ENCODE data around the gene SP6. TPM values are rescaled to one million over a fixed set of nuclear protein-coding genes. Genes with fewer than 3 reads are reported as not detected.

Gene SP6
- total and polyA plus RNA-seq, 3 donors from 2014 or later, result 0.31 to 0.79 (median 0.43) TPM

GRCh38 chr17:47855737-47856136 is 4.8 kb upstream of the SP6 start:
- H3K4me1 ChIP-seq, result peaks cover 12% of the 10 kb centered on the region
- H3K4me3 ChIP-seq, result no peak overlapping the region
- intact Hi-C loops (cut with DNase I; ENCODE audit: low total_unique reads), result no loop called here
- no peaks in the 10 kb centered on the region for H3K9me3 ChIP-seq
- no peak overlapping the region for H3K27ac ChIP-seq
- WGBS, 2 donors, result 46 to 64% methylated on average over 3 of the region's 3 CpGs
- H3K36me3 ChIP-seq (ENCODE audit: low read depth, missing control alignments), result no peaks in the 10 kb centered on the region
- no peak for DNase-seq
- TF ChIP-seq POLR2A (IDR thresholded peaks at IDR 0.05), result no peak
- no peak for TF ChIP-seq CTCF (IDR thresholded peaks at IDR 0.05)
- H3K27me3 ChIP-seq, result no peaks in the 10 kb centered on the region

GRCh38 chr17:47853616-47854015 is 2.7 kb upstream of the SP6 start:
- no peak for DNase-seq
- 50 to 52% methylated on average over 5 of the region's 5 CpGs for WGBS, 2 donors
- no peak for TF ChIP-seq CTCF (IDR thresholded peaks at IDR 0.05)
- TF ChIP-seq POLR2A (IDR thresholded peaks at IDR 0.05), result no peak
- H3K4me3 ChIP-seq, result no peak overlapping the region
- H3K27me3 ChIP-seq, result no peaks in the 10 kb centered on the region
- H3K4me1 ChIP-seq, result peaks cover 13% of the 10 kb centered on the region
- no peaks in the 10 kb centered on the region for H3K9me3 ChIP-seq
- no peak overlapping the region for H3K27ac ChIP-seq
- no peaks in the 10 kb centered on the region for H3K36me3 ChIP-seq (ENCODE audit: low read depth, missing control alignments)
- intact Hi-C loops (cut with DNase I; ENCODE audit: low total_unique reads), result no loop called here

- Histone ChIP-seq H3K9me3 (no peaks in the 10 kb centered on the region), H3K27ac (no peak overlapping the region), H3K4me1 (peaks cover 13% of the 10 kb centered on the region), H3K4me3 (no peak overlapping the region), H3K27me3 (no peaks in the 10 kb centered on the region), H3K36me3 (ENCODE audit: low read depth, missing control alignments) (no peaks in the 10 kb centered on the region)
- intact Hi-C loops (cut with DNase I; ENCODE audit: low total_unique reads), result no loop called here
- no peak for TF ChIP-seq CTCF (IDR thresholded peaks at IDR 0.05)
- TF ChIP-seq POLR2A (IDR thresholded peaks at IDR 0.05), result no peak
- WGBS, 2 donors, result 26 to 32% methylated on average over 32 of the region's 32 CpGs
- no peak for DNase-seq
These were observed 1.4 kb upstream of the SP6 start for GRCh38 chr17:47852113-47852949.

GRCh38 chr17:47851764-47852112 is 775 bp upstream of the SP6 start:
- intact Hi-C loops (cut with DNase I; ENCODE audit: low total_unique reads), result no loop called here
- no peaks in the 10 kb centered on the region for H3K27me3 ChIP-seq
- WGBS, 2 donors, result 36 to 43% methylated on average over 11 of the region's 11 CpGs
- TF ChIP-seq POLR2A (IDR thresholded peaks at IDR 0.05), result no peak
- no peak overlapping the region for H3K4me3 ChIP-seq
- H3K9me3 ChIP-seq, result no peaks in the 10 kb centered on the region
- DNase-seq, result no peak
- H3K4me1 ChIP-seq, result peaks cover 13% of the 10 kb centered on the region
- no peak overlapping the region for H3K27ac ChIP-seq
- H3K36me3 ChIP-seq (ENCODE audit: low read depth, missing control alignments), result no peaks in the 10 kb centered on the region

GRCh38 chr17:47850373-47850691 is 631 bp downstream of the SP6 start:
- Histone ChIP-seq H3K4me1 (peaks cover 13% of the 10 kb centered on the region), H3K36me3 (ENCODE audit: low read depth, missing control alignments) (no peaks in the 10 kb centered on the region), H3K27me3 (no peaks in the 10 kb centered on the region), H3K27ac (no peak overlapping the region), H3K4me3 (peak overlapping the region in 1 of 2 donors; percentile 46), H3K9me3 (no peaks in the 10 kb centered on the region)
- TF ChIP-seq POLR2A (IDR thresholded peaks at IDR 0.05) (no peak), CTCF (IDR thresholded peaks at IDR 0.05) (no peak)
- WGBS, 2 donors, result 25 to 48% methylated on average over 4 to 9 of the region's 9 CpGs
- no peak for DNase-seq
- intact Hi-C loops (cut with DNase I; ENCODE audit: low total_unique reads), result no loop called here
